Middle frontal gyrus (tissue), 1 donor: Measurements from ENCODE around the gene SPACA9.

Experiments
- DNase-seq: peaks from one replicate; pipeline ENCODE4 v3.0.0-alpha.2; 2015; ENCODE audit warnings: low spot score; ENCODE audit errors: extremely low spot score

The SPACA9 gene

GRCh38 chr9:132894346-132894745, 15.6 kb downstream of the SPACA9 start:
- no peak for DNase-seq

- DNase-seq, result no peak
Measured at GRCh38 chr9:132894862-132895835, 16.5 kb downstream of the SPACA9 start.

- DNase-seq, result no peak
Measured at GRCh38 chr9:132896264-132896663, 17.6 kb downstream of the SPACA9 start.

GRCh38 chr9:132896906-132897305, 18.2 kb downstream of the SPACA9 start:
- DNase-seq, result no peak

- no peak for DNase-seq
Measured at GRCh38 chr9:132898051-132898450, 19.4 kb downstream of the SPACA9 start.

GRCh38 chr9:132901858-132902831, 23.4 kb downstream of the SPACA9 start:
- peak; percentile 75 for DNase-seq

- no peak for DNase-seq
Measured at GRCh38 chr9:132903574-132904492, 25.1 kb downstream of the SPACA9 start.

GRCh38 chr9:132905726-132906125, 27.0 kb downstream of the SPACA9 start:
- no peak for DNase-seq

- no peak for DNase-seq
Measured at GRCh38 chr9:132908635-132909034, 29.9 kb downstream of the SPACA9 start.

GRCh38 chr9:132909311-132909710, 30.6 kb downstream of the SPACA9 start:
- DNase-seq, result no peak

GRCh38 chr9:132910376-132910775, 31.7 kb downstream of the SPACA9 start:
- no peak for DNase-seq

- no peak for DNase-seq
Measured at GRCh38 chr9:132912131-132912530, 33.4 kb downstream of the SPACA9 start.

GRCh38 chr9:132914924-132915323, 36.2 kb downstream of the SPACA9 start:
- DNase-seq, result no peak

- no peak for DNase-seq
Measured at GRCh38 chr9:132919614-132920268, 41.0 kb downstream of the SPACA9 start.

GRCh38 chr9:132923346-132923902, 44.7 kb downstream of the SPACA9 start:
- no peak for DNase-seq

- DNase-seq, result no peak
Measured at GRCh38 chr9:132927704-132928103, 49.0 kb downstream of the SPACA9 start.

GRCh38 chr9:132931178-132931735, 52.6 kb downstream of the SPACA9 start:
- no peak for DNase-seq

GRCh38 chr9:132935026-132935425, 56.3 kb downstream of the SPACA9 start:
- DNase-seq, result no peak

- no peak for DNase-seq
Measured at GRCh38 chr9:132937463-132937901, 58.8 kb downstream of the SPACA9 start.

GRCh38 chr9:132939169-132939568, 60.5 kb downstream of the SPACA9 start:
- DNase-seq, result no peak
